Measurements from ENCODE around the gene PACSIN3.

Gene PACSIN3

DNA sequence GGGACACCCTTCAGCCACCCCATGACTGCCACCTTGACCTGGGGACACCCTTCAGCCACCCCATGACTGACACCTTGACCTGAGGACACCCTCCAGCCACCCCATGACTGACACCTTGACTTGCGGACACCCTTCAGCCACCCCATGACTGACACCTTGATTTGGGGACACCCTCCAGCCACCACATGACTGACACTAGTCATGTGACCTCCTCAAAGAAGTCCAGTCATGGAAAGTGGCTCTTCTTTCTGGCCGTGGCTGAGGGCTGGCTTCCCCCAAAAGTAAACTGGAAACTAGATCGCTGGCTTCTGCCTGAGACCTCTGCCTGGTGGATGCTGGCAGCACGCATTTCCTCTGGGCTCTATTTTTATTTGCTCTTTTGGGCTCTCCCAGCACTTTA, 38.0 kb downstream of the PACSIN3 start:
- DNase-seq (ENCODE audit: extremely low read depth, low read depth), result no peak
- TF ChIP-seq, protein P1, sequence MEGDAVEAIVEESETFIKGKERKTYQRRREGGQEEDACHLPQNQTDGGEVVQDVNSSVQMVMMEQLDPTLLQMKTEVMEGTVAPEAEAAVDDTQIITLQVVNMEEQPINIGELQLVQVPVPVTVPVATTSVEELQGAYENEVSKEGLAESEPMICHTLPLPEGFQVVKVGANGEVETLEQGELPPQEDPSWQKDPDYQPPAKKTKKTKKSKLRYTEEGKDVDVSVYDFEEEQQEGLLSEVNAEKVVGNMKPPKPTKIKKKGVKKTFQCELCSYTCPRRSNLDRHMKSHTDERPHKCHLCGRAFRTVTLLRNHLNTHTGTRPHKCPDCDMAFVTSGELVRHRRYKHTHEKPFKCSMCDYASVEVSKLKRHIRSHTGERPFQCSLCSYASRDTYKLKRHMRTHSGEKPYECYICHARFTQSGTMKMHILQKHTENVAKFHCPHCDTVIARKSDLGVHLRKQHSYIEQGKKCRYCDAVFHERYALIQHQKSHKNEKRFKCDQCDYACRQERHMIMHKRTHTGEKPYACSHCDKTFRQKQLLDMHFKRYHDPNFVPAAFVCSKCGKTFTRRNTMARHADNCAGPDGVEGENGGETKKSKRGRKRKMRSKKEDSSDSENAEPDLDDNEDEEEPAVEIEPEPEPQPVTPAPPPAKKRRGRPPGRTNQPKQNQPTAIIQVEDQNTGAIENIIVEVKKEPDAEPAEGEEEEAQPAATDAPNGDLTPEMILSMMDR (IDR thresholded peaks at IDR 0.05; ENCODE audit: low read depth, low read length, missing control alignments), result no peak
- H3K4me3 ChIP-seq (replicated peaks; ENCODE audit: low read depth, low read length), result no peak overlapping the region

DNA sequence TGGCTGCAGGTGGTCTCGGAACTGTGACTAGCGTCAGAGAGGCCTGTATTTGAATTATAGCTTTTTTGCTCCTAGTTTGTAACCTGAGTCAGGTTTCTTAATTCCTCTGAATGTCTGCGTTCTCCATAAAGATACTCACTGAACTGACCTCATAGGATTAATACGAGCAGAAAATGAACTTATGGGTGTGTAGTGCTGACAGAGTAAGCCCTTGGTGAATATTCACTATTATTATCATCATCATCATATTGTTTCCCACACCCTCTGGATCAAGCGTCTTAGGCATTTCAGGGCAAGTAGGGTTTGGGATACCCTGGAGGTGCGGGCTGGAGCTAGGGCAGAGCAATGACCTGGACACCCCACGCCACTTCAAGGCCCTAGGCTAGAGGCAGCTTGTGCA, 38.6 kb downstream of the PACSIN3 start:
- TF ChIP-seq, protein P1 (IDR thresholded peaks at IDR 0.05; ENCODE audit: low read depth, low read length, missing control alignments), result no peak
- no peak overlapping the region for H3K4me3 ChIP-seq (replicated peaks; ENCODE audit: low read depth, low read length)
- no peak for DNase-seq (ENCODE audit: extremely low read depth, low read depth)

DNA sequence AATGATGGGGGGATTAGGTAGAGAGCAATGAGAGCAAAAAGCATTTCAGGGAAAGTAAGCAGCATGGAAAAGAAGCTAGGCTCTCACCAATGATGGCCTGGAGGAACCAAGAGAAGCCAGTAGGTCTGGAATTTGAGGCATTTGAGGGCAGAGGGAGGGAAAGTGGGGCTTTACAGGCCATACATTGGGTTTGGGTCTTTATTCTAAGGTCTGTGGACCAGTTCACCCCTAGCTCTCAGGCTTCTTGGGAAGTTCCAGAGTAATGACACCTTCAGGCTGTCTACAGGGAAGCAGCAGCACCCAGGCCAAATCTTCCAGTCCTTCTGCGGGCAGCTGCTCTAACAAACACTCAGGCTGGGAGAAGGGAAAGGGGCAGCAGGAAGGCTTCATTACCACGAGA, 39.0 kb downstream of the PACSIN3 start:
- H3K4me3 ChIP-seq (replicated peaks; ENCODE audit: low read depth, low read length), result no peak overlapping the region
- DNase-seq (ENCODE audit: extremely low read depth, low read depth), result no peak
- TF ChIP-seq, protein P1 (IDR thresholded peaks at IDR 0.05; ENCODE audit: low read depth, low read length, missing control alignments), result no peak

DNA sequence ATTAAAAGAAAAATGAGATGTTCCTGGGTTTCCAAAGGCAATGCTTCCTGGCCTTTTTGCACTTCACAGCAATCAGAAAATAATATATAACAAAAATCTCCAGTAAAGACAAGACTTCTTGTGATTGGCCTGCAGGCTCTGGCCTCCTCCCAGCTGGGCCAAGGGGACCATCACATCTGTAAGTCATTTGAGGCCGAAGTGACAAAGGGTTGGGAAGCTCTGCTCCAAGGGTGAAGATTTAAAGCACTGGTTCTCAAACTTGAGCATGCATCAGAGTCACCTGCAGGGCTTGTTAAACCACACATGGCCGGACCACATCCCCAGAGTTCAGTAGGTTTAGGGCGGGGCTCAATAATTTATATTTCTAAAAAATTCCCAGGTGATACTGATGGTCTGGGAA, 41.7 kb downstream of the PACSIN3 start:
- DNase-seq (ENCODE audit: extremely low read depth, low read depth), result peak; percentile 62
- TF ChIP-seq, protein P1 (IDR thresholded peaks at IDR 0.05; ENCODE audit: low read depth, low read length, missing control alignments), result no peak
- H3K4me3 ChIP-seq (replicated peaks; ENCODE audit: low read depth, low read length), result no peak overlapping the region

DNA sequence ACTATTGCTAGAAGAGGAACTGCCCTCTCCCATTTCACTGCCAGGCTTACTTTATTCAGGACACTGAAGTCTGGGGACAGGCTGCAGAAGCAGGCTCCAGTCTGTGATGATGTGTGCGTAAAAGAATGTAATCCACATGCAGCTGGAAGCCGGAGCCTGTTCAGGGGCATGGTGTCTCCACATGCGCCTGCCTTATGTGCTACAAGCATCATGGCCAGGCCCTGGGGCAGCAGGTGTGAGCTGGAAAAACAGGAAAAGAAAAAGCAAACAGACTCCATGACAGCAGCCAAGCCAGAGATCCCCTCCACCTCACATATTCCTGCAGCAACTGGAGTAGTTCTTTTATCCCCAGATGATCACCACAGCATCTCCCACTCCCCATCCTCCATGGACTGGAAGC, 42.9 kb downstream of the PACSIN3 start:
- peak; percentile 94 for DNase-seq (ENCODE audit: extremely low read depth, low read depth)
- H3K4me3 ChIP-seq (replicated peaks; ENCODE audit: low read depth, low read length), result no peak overlapping the region
- TF ChIP-seq, protein P1 (IDR thresholded peaks at IDR 0.05; ENCODE audit: low read depth, low read length, missing control alignments), result no peak

DNA sequence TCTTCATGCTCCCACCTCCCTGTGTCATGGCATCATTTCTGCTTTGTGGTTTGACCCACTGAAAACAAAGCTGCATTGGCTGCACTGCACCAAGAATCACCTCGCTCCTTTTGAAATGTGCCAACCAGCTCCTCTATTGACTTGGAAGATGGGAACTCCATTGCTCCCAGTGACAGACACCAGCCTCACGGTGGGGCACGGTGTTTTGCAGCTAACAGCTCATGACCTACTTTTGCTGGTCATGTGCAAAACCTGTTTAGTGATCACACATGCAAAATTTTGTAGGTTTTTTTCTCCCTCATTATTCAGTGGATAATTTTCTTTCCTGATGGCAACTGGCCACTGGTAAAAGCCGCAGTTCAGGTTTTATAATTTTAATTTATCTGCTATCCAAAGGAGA, 46.4 kb downstream of the PACSIN3 start:
- TF ChIP-seq, protein P1 (IDR thresholded peaks at IDR 0.05; ENCODE audit: low read depth, low read length, missing control alignments), result no peak
- no peak overlapping the region for H3K4me3 ChIP-seq (replicated peaks; ENCODE audit: low read depth, low read length)
- no peak for DNase-seq (ENCODE audit: extremely low read depth, low read depth)

DNA sequence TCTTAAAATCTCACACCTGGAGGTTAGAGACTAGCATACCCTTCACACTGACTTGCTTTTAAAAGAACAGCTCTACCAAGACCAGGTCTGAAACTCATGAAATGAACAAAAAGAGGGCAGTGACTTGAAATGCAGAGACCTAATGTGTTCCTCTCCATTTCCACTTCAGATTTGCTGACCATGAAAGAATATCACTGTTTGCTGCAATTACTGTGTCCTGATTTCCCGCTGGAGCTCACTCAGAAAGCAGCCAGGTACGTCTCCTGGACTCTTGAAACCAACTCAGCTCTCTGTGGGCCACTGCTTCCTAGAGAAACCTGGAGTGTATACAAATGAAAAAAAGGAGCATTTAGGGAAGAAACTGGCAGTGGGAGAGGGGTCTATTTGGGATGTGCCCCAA, 48.8 kb downstream of the PACSIN3 start:
- TF ChIP-seq, protein P1 (IDR thresholded peaks at IDR 0.05; ENCODE audit: low read depth, low read length, missing control alignments), result no peak
- H3K4me3 ChIP-seq (replicated peaks; ENCODE audit: low read depth, low read length), result no peak overlapping the region
- DNase-seq (ENCODE audit: extremely low read depth, low read depth), result no peak

Measured in HFF-Myc (cell line).